A549 (cell line): ENCODE data around the gene KSR2. TPM values are rescaled to one million over a fixed set of nuclear protein-coding genes. Genes with fewer than 3 reads are reported as not detected.
A peak's percentile ranks its signal among the peaks of the same experiment; 100 is the strongest.
"Not testable (repeated sequence)": the region's sequence is repeated elsewhere in the genome, so short reads cannot be mapped to it uniquely, and the experiment has no call there.

Experiments used
- ATAC-seq, 2 experiments: fragments of 200-7000 bp in 1 of 2; fragments of >200 bp in 1 of 2; cut with Nextera tagmentation in 1 of 2; cut with Tn5 transposase in 1 of 2; 3 replicates each; pipeline versions ENCODE4 v1.8.0 to v1.9.1; 2018 to 2020; ENCODE audit warnings: mild to moderate bottlenecking in 1 of 2, moderate library complexity in 1 of 2
- CTCF ChIA-PET: fragments of 300-600 bp; sonication (Branson Sonifier 250); formaldehyde crosslinking; extraction: SDS; loops from one replicate; lab custom pipeline; 2021; ENCODE audit warnings: antibody characterized with exemption, inconsistent platforms; lab: Yijun Ruan, JAX
- POLR2A ChIA-PET: fragments of 350-600 bp; formaldehyde crosslinking; extraction: SDS; loops from one replicate; lab custom pipeline; 2021; ENCODE audit warnings: antibody characterized with exemption, inconsistent platforms; lab: Yijun Ruan, JAX
- DNase-seq, 2 experiments: peaks; one replicate each; pipeline versions ENCODE4 v3.0.0 to v3.0.0-alpha.2; 2011 to 2016; ENCODE audit warnings: low read depth in 1 of 2, low spot score in 1 of 2
- FAIRE-seq: peaks from 2 replicates; lab custom pipeline; 2011; peaks lifted over from hg19 to GRCh38; lab: Jason Lieb, UNC
- H3K27ac ChIP-seq, 2 experiments: fragments of >200 bp; sonication (Bioruptor Twin); formaldehyde crosslinking; 3 replicates each; pipeline ENCODE4 v1.5.1; 2016 to 2017
- H3K4me1 ChIP-seq: fragments of >200 bp; sonication (Bioruptor Twin); formaldehyde crosslinking; 3 replicates; pipeline ENCODE4 v1.6.1; 2016
- H3K4me2 ChIP-seq: fragments of >200 bp; sonication (Bioruptor Twin); formaldehyde crosslinking; 3 replicates; pipeline ENCODE4 v1.6.1; 2016
- H3K4me3 ChIP-seq: fragments of >200 bp; sonication (Bioruptor Twin); formaldehyde crosslinking; 3 replicates; pipeline ENCODE4 v1.5.1; 2016
- H3K9me3 ChIP-seq: fragments of >200 bp; sonication (Bioruptor Twin); formaldehyde crosslinking; 3 replicates; pipeline ENCODE4 v1.6.1; 2016
- CEBPB ChIP-seq, 2 experiments: fragments of >200 bp in 1 of 2; sonication (Bioruptor Twin) in 1 of 2; formaldehyde crosslinking in 1 of 2; IDR thresholded peaks; 2 replicates each; pipeline ENCODE4 v1.6.1; 2012 to 2016
- EP300 ChIP-seq, 2 experiments: fragments of >200 bp; sonication (Bioruptor Twin); formaldehyde crosslinking; IDR thresholded peaks; 2 replicates in 1 of 2; 3 replicates in 1 of 2; pipeline ENCODE4 v1.6.1; 2016 to 2017
- HES2 ChIP-seq: fragments of >200 bp; sonication (Bioruptor Twin); formaldehyde crosslinking; IDR thresholded peaks from 2 replicates; pipeline ENCODE4 v1.6.1; 2016
- HEYL ChIP-seq: fragments of 250-450 bp; sonication (Bioruptor Pico); IDR thresholded peaks from 2 replicates; pipeline ENCODE4 v1.8.0; 2021; ENCODE audit warnings: mild to moderate bottlenecking, moderate library complexity
- HOXB5 ChIP-seq: fragments of 250-450 bp; sonication (Bioruptor Pico); IDR thresholded peaks from 2 replicates; pipeline ENCODE4 v1.5.0; 2020; ENCODE audit warnings: mild to moderate bottlenecking, moderate library complexity
- JUNB ChIP-seq: fragments of >200 bp; sonication (Bioruptor Twin); formaldehyde crosslinking; IDR thresholded peaks from 2 replicates; pipeline ENCODE4 v1.6.1; 2016
- MAFK ChIP-seq: fragments of 450-650 bp; IDR thresholded peaks from 2 replicates; pipeline ENCODE4 v1.6.1; 2014; ENCODE audit not compliant: partially characterized antibody
- MAX ChIP-seq: IDR thresholded peaks from 2 replicates; pipeline ENCODE4 v1.6.1; 2012
- NFE2L2 ChIP-seq: fragments of 150-350 bp; conservative IDR thresholded peaks from 2 replicates; pipeline ENCODE4 v1.6.1; 2014; ENCODE audit warnings: low read length
- PBX3 ChIP-seq: IDR thresholded peaks from 2 replicates; pipeline ENCODE4 v1.6.1; 2012
- REST ChIP-seq: fragments of 200-600 bp; sonication (generic); IDR thresholded peaks from 2 replicates; pipeline ENCODE4 v1.6.1; 2016; ENCODE audit warnings: antibody characterized with exemption, mild to moderate bottlenecking, moderate library complexity
- TFCP2L1 ChIP-seq: fragments of 250-450 bp; sonication (Bioruptor Pico); IDR thresholded peaks from 2 replicates; pipeline ENCODE4 v1.5.0; 2021; ENCODE audit warnings: mild to moderate bottlenecking
- USF2 ChIP-seq: fragments of 450-650 bp; IDR thresholded peaks from 2 replicates; pipeline ENCODE4 v1.6.1; 2014; ENCODE audit warnings: antibody characterized with exemption
- ZC3H11A ChIP-seq: fragments of 450-650 bp; IDR thresholded peaks from 2 replicates; pipeline ENCODE4 v1.6.1; 2014; ENCODE audit warnings: antibody characterized with exemption, mild to moderate bottlenecking
- WGBS: methylation state at CpG from one replicate; pipeline ENCODE4 v1.1.6; 2017; ENCODE audit errors: missing lambda C conversion rate; 5-methylcytosine and 5-hydroxymethylcytosine counted together
- polyA plus RNA-seq, 4 experiments: library from polyadenylated mRNA; depleted of rRNA in 3 of 4; stranded (reverse); fragments of >200 nt; fragmentation: RNase III in 1 of 4; extraction: RNeasy Plus Mini Kit Qiagen cat#74134 plus additional on column Dnase treatment in 1 of 4; gene quantifications; 2 replicates in 3 of 4; 3 replicates in 1 of 4; pipeline ENCODE4 v1.2.3, GENCODE V29; 2011 to 2017

Gene KSR2
- polyA plus RNA-seq, 2 of the 4 experiments (the other 2 are of a cell fraction), result 0.37 to 1.2 TPM

GRCh38 chr12:117807946-117808345 lies 160.8 kb downstream of the KSR2 start (continued):
- TF ChIP-seq ZC3H11A (no peak), PBX3 (no peak), MAX (no peak), JUNB (no peak), TFCP2L1 (CRISPR knock-in tag) (no peak)

GRCh38 chr12:117807355-117807754 lies 161.4 kb downstream of the KSR2 start:
- Histone ChIP-seq H3K9me3 (no peaks in the 10 kb centered on the region), H3K4me3 (no peak overlapping the region), H3K4me2 (no peak overlapping the region), H3K27ac (no peak overlapping the region), H3K4me1 (peaks cover 12% of the 10 kb centered on the region; the same call in 2 of the 3 replicates)
- no peak for FAIRE-seq
- ATAC-seq, result no peak
- ChIA-PET POLR2A (no interaction called here), CTCF (interaction anchor here (0.8 to 1.9 kb wide), 2 partner anchors 30 to 440 kb away, joined by 3 to 7 read pairs; no protein-coding TSS in a partner anchor)
- WGBS, result 88% methylated on average over 2 of the region's 2 CpGs
- TF ChIP-seq REST (no peak), NFE2L2 (no peak), USF2 (no peak)
- no peak for DNase-seq

- DNase-seq, result no peak
- Histone ChIP-seq H3K27ac (no peak overlapping the region; a peak in 1 of 6 replicates), H3K4me2 (no peak overlapping the region), H3K9me3 (no peaks in the 10 kb centered on the region), H3K4me3 (no peak overlapping the region), H3K4me1 (peaks cover 12% of the 10 kb centered on the region; the same call in 2 of the 3 replicates)
- CTCF ChIA-PET, result no interaction called here
- 50% methylated on average over 7 of the region's 7 CpGs for WGBS
- no peak for TF ChIP-seq EP300 (IDR thresholded peaks at IDR 0.05)
- TF ChIP-seq HEYL, result no peak
- peak in 1 of 2 experiments; percentile 34; a peak in 2 of 6 replicates for ATAC-seq
- POLR2A ChIA-PET, result no interaction called here
- FAIRE-seq, result no peak
Measured at GRCh38 chr12:117805865-117806264, 162.9 kb downstream of the KSR2 start.

- peak; percentile 57 to 63; a peak in 3 of 6 replicates for ATAC-seq
Measured at GRCh38 chr12:117803001-117803400, 165.8 kb downstream of the KSR2 start.

GRCh38 chr12:117800711-117801110 lies 168.1 kb downstream of the KSR2 start:
- FAIRE-seq, POLR2A ChIA-PET, H3K9me3 ChIP-seq, H3K4me3 ChIP-seq, H3K4me2 ChIP-seq, H3K27ac ChIP-seq, DNase-seq, ATAC-seq: not testable (repeated sequence)
- peaks cover 12% of the 10 kb centered on the region; the same call in 2 of the 3 replicates for H3K4me1 ChIP-seq
- CTCF ChIA-PET, result interaction anchor here (0.6 to 1.3 kb wide), 5 partner anchors 10 to 439 kb away, joined by 3 to 6 read pairs (median 3); partner anchors contain the start of gene NOS1
- 19% methylated on average over 5 of the region's 6 CpGs for WGBS

More at GRCh38 chr12:117803001-117803400, 165.8 kb downstream of the KSR2 start:
- DNase-seq, result peak in 1 of 2 experiments; percentile 58
- no peak for FAIRE-seq
- TF ChIP-seq MAFK (no peak), HES2 (peak; percentile 64; the same call in 1 of the 2 replicates), CEBPB (IDR thresholded peaks at IDR 0.05) (peak; percentile 73 to 79; a peak in 3 of 4 replicates), HOXB5 (peak; percentile 87; the same call in 1 of the 2 replicates)
- CTCF ChIA-PET, result interaction anchor here (1.3 to 1.5 kb wide), 3 partner anchors 34 to 436 kb away, joined by 4 to 6 read pairs (median 4); no protein-coding TSS in a partner anchor
- H3K4me1 ChIP-seq, result peaks cover 12% of the 10 kb centered on the region; the same call in 2 of the 3 replicates
- POLR2A ChIA-PET, result no interaction called here
- H3K4me2 ChIP-seq, result peak overlapping the region; percentile 55
- WGBS, result 39% methylated on average over 6 of the region's 6 CpGs
- no peak overlapping the region for H3K4me3 ChIP-seq
- H3K27ac ChIP-seq, result peak overlapping the region; percentile 32 to 67; a peak in 5 of 6 replicates
- no peaks in the 10 kb centered on the region for H3K9me3 ChIP-seq
